NCI-H2029 treated with DMSO at 0.1 percent for 48 hours (cell line): Measurements from ENCODE around the gene MT1H.

Experiments
- DNase-seq: peaks from one replicate; lab custom pipeline; 2025; lab: John Stamatoyannopoulos, UW

The MT1H gene

GRCh38 chr16:56636616-56637413, 32.8 kb upstream of the MT1H start:
- no peak for DNase-seq

DNA sequence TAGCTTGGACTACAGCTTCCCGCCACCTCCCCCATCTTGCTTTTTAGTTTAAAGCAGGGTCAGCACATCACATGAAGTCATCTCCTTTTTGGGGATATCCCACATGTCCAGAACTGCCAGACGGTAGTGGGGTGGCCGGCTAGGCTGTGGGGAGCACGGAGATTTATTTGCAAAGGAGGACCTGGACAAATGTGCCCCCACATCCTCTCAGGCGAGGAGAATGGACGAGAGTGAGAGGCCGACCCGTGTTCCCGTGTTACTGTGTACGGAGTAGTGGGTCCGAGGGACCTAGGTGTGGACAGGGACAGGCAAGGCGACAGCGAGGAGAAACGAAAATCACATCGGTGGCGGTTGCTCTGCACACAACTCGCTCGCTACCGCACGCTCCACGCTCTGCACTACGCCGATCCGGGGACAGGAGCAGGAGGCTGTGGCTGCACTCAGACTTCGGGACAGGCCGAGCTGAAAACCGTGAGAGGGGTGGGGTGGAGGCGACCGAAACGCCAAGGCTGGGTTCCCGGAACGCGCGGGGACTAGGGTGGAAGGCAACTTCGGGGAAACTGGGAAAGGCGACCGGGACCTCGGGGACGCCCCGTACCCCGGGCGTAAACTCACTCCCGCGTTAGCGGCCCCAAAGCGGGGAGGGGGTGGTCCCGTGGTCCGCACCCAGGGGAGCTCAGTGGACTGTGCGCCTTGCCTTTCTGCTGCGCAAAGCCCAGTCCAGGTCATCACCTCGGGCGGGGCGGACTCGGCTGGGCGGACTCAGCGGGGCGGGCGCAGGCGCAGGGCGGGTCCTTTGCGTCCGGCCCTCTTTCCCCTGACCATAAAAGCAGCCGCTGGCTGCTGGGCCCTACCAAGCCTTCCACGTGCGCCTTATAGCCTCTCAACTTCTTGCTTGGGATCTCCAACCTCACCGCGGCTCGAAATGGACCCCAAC, 31.5 kb upstream of the MT1H start, which contains the start of gene MT1A:
Gene MT1A, plus strand, starts transcription at position 853 of the 937 bp plus-strand sequence. Its CDS starts 73 bp downstream, at position 926.
- DNase-seq: no peak

- no peak for DNase-seq
Observed at GRCh38 chr16:56639045-56639444, 30.6 kb upstream of the MT1H start.

DNA sequence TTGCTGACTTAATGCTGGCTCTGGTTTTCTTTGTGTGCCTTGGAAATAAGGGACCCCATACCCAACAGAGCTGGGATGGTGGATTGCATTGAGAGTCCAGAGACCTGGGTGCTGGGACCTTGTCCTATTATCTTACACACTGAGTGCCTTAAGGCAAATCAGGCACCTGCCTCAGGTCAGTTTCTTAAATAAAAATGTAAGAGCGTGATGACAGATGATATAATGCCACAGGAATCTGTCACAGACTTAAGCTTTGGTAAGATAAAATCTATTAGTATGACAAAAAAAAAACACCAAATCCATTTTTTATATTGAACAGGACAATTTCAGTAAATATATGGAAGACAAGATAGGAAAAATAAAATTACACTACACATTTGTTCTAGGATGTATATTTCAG, 29.5 kb upstream of the MT1H start:
- no peak for DNase-seq

GRCh38 chr16:56641166-56641565, 28.4 kb upstream of the MT1H start:
- DNase-seq: no peak

- DNase-seq: no peak
Observed at GRCh38 chr16:56643080-56643778, 26.4 kb upstream of the MT1H start.

DNA sequence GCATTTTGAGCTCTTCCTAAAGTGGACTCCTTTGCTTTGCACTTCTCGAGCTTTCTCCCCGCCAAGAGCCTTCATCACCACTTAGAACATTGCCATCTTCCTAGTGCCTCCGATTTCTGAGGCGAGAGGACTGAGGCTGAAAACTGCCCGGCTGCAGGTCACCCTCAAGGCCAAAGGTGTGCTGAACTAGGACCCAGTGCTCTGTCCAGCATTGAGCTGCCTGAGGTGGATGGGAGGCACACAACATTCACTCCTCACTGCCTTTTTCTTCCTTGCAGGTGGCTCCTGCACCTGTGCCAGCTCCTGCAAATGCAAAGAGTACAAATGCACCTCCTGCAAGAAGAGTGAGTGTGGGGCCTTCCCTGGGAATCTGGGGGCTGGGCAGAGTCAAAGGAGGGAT, 25.8 kb upstream of the MT1H start:
- no peak for DNase-seq

DNA sequence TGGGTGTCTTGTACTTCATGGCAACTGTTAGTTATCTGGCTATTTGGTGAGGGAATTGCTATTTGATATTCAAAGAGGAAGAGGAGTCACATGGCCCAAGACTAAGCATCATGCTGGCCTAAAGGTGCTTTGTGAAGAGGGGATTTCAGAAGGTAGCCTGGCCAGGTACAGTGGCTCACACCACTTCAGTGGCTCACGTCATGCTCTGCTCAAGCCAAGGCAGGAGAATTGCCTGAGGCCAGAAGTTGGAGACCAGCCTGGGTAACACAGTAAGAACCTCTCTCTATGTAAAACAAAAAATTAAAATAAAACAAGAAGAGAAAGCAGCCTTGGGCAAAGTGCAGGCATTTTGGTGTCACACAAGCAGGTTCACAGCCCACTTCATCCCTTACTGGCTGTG, 24.3 kb upstream of the MT1H start:
- no peak for DNase-seq

DNA sequence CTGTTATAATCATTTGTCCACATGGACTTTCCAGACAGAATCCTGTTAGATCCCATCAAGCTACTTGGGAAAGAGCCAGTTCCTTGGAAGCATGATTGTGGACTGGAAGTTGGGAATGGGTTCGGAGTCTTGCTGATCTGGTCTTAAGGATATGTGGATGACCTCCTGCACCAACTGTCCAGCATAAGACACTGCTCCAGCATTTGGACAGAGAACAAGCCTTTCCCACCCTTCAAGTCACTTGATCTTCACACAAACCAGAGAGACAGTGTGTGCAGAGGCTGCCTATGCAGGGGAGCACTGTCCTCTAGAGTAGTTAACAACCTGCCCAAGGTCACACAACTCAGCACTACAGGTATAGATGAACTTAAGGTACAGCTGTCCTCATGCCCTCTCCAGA, 23.8 kb upstream of the MT1H start:
- DNase-seq: no peak

DNA sequence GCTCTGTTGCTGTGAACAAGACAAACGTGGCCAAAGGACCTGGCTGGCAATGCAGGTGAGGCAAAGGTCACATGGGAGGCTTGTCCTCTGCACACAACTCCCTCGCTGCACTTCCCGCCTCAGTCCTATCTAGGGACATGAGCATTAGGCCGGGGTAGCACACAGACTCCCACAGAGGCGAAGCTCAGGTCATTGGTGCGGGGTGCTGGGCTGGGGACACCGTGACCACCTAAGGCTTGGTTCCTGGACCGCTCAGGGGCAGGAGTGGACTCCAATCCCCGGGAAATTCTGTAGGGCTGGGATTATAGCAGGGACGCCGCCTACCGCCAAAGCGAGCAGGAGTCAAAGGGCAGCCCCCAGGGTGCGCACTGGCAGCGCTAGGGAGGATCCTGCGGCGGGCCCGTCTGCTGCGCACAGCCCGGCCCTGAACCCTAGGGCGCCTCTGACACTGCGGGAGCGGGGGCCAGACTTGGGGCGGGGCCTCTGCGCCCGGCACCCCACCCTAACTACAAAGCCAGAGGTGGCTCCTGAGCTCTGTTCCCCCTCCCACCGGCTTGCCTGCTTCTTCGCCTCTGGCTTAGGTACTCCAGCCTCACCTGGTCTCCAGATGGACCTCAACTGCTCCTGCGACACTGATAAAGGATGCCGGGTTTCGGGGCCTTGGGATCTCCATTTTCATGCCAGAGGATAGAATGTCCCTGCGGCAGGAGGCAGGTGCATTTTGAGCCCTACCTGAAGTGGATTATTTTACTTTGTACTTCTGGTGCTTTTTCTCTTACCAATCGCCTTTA, 21.8 kb upstream of the MT1H start:
- no peak for DNase-seq

- DNase-seq: no peak
Observed at GRCh38 chr16:56649271-56649670, 20.3 kb upstream of the MT1H start.

- DNase-seq: no peak
Observed at GRCh38 chr16:56649820-56650219, 19.8 kb upstream of the MT1H start.

- no peak for DNase-seq
Observed at GRCh38 chr16:56651586-56651985, 18.0 kb upstream of the MT1H start, which contains the start of gene MT1B. Gene MT1B, plus strand, starts transcription at chr16:56651886. Its CDS starts 68 bp downstream, at chr16:56651954.

- no peak for DNase-seq
Observed at GRCh38 chr16:56652600-56652999, 17.0 kb upstream of the MT1H start.

- no peak for DNase-seq
Observed at GRCh38 chr16:56653218-56653617, 16.4 kb upstream of the MT1H start.

DNA sequence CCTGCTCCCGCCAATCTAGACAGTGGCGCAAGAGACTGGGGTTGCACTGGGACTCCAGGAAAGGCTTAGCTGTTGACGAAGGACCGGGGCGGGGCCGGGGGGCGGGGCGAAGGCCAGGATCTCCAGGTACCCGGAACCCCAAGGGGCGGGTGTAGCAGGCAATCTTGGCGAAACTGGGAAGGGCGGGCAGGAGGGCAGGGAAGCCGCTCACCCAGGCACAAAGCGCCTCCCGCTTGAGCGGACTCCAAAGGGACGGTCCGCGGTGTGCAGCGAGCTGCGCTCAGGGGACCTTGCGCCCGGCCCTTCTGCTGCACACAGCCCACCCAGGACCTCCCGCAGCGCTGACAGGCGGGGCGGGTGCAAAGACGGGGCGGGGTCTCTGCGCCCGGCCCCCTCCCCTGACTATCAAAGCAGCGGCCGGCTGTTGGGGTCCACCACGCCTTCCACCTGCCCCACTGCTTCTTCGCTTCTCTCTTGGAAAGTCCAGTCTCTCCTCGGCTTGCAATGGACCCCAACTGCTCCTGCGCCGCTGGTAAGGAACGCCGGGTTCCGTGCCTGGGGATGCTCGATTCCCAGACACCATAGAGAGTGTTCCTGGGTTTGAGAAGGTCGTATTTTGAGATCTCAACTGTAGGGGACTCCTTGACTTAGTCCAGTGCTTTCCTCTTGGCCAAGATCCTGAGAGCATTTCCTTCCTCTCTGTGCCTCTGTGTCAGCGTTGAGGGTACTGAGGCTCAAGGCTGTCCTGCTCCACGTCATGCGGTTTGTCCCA, 11.9 kb upstream of the MT1H start, which contains the start of gene MT1F:
Gene MT1F, plus strand, starts transcription at position 405 of the 772 bp plus-strand sequence. Its CDS starts 100 bp downstream, at position 505.
- no peak for DNase-seq

DNA sequence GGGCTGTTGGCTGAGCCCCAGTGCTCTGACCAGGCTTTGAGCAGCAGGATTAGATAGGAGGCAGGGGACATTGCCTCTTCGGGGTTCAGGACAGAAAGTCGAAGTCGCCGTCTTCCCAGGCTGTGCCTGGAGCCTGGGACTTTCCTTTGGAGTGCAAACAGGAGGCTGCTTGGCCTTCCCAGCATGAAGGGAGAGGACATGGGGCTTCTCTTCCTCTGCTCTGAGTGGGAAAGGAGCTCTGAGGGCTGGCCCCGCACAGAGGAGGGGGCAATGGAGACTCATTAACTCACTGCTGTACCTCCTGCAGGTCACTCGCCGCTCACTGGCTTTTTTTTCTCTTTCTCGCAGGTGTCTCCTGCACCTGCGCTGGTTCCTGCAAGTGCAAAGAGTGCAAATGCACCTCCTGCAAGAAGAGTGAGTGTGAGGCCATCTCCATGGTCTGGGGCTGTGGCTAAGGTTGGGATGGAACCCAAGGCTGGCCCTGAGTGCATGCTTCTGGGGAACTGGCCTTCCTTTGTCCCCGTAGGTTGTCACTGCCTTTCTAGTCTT, 11.2 kb upstream of the MT1H start:
- no peak for DNase-seq

GRCh38 chr16:56662357-56663354, 7.0 kb upstream of the MT1H start:
- no peak for DNase-seq

DNA sequence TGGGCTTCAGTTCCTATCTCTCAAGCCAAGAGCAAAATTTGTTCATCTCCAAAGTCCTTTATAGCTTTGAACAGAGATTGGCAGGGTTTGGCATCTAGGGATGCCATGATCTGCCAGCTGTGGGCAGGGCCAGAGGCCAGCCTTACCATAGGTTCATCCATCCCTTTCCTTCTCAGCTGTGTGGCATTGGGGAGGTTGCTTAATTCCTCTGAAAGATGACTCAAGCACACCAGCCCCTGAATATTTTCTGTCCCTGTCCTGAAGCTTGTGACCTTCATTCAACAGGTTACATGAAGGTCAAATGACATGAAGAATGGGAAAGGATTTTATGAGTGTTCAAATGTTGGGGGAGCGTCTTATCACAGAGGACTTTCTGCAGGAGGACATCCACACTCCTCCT, 5.1 kb upstream of the MT1H start:
- DNase-seq: no peak
